PC-9 (cell line): ENCODE measurements around the gene WDR88. TPM values are rescaled to one million over a fixed set of nuclear protein-coding genes. Genes with fewer than 3 reads are reported as not detected.
"Not testable (repeated sequence)": the region's sequence is repeated elsewhere in the genome, so short reads cannot be mapped to it uniquely, and the experiment has no call there.

Experiments
- BruUV-seq: library from RNA; stranded (reverse); fragments of 400-500 nt; replicated peaks from 2 replicates; lab custom pipeline; 2021; lab: Mats Ljungman, UMichigan
- CTCF ChIA-PET: fragments of 300-600 bp; sonication (Branson Sonifier 250); formaldehyde crosslinking; loops from one replicate; lab custom pipeline; 2022; ENCODE audit warnings: antibody characterized with exemption; lab: Charles Lee
- POLR2A ChIA-PET: fragments of 300-600 bp; sonication (Branson Sonifier 250); formaldehyde crosslinking; loops from one replicate; lab custom pipeline; 2022; ENCODE audit warnings: antibody characterized with exemption; ENCODE audit not compliant: unreplicated experiment; lab: Charles Lee
- DNase-seq, 2 experiments: peaks; one replicate each; pipeline versions ENCODE4 v3.0.0 to v3.0.0-alpha.2; 2015 to 2022; ENCODE audit warnings: mixed read lengths in 1 of 2
- H2AFZ ChIP-seq: fragments of 200-600 bp; sonication (generic); 2 replicates; pipeline ENCODE4 v1.8.1; 2017; ENCODE audit warnings: antibody characterized with exemption
- H3F3A ChIP-seq: fragments of 200-600 bp; sonication (generic); 2 replicates; pipeline ENCODE4 v1.8.1; 2017; ENCODE audit warnings: antibody characterized with exemption, mild to moderate bottlenecking, low read depth; ENCODE audit not compliant: insufficient read depth
- H3K27ac ChIP-seq: fragments of 200-600 bp; sonication (generic); 2 replicates; pipeline ENCODE4 v1.6.1; 2016; ENCODE audit warnings: mixed run types
- H3K27me3 ChIP-seq: fragments of 200-600 bp; sonication (generic); 2 replicates; pipeline ENCODE4 v1.6.1; 2016; ENCODE audit warnings: low read depth, mixed run types; ENCODE audit not compliant: insufficient read depth
- H3K36me3 ChIP-seq: fragments of 200-600 bp; sonication (generic); 2 replicates; pipeline ENCODE4 v1.6.1; 2016; ENCODE audit warnings: low read depth, mixed run types
- H3K4me1 ChIP-seq: fragments of 200-600 bp; sonication (generic); replicated peaks from 2 replicates; pipeline ENCODE4 v1.6.1; 2016; ENCODE audit warnings: mixed run types; ENCODE audit not compliant: insufficient read depth
- H3K4me2 ChIP-seq: fragments of 200-600 bp; sonication (generic); 2 replicates; pipeline ENCODE4 v1.6.1; 2017; ENCODE audit warnings: mixed run types
- H3K4me3 ChIP-seq: fragments of 200-600 bp; sonication (generic); 2 replicates; pipeline ENCODE4 v1.6.1; 2016; ENCODE audit warnings: mixed run types
- H3K79me2 ChIP-seq: fragments of 200-600 bp; sonication (generic); 2 replicates; pipeline ENCODE4 v1.6.1; 2017; ENCODE audit warnings: low read depth, mixed run types
- H3K9me2 ChIP-seq: fragments of 200-600 bp; sonication (generic); 2 replicates; pipeline ENCODE4 v1.8.1; 2017; ENCODE audit warnings: mild to moderate bottlenecking; ENCODE audit not compliant: insufficient read depth
- H3K9me3 ChIP-seq: fragments of 200-600 bp; sonication (generic); 2 replicates; pipeline ENCODE4 v1.8.1; 2016; ENCODE audit warnings: low read depth; ENCODE audit not compliant: insufficient read depth
- H4K20me1 ChIP-seq: fragments of 200-600 bp; sonication (generic); 2 replicates; pipeline ENCODE4 v1.8.1; 2017; ENCODE audit not compliant: insufficient read depth
- EZH2 ChIP-seq: fragments of 200-600 bp; sonication (generic); IDR thresholded peaks from 2 replicates; pipeline ENCODE4 v1.8.0; 2017; ENCODE audit warnings: antibody characterized with exemption, low read depth
- intact Hi-C: fragments of 100-400 bp; cut with micrococcal nuclease; formaldehyde crosslinking; loops from one replicate; pipeline ENCODE4 v1.10.0; 2022; ENCODE audit not compliant: unreplicated experiment
- total RNA-seq: library from RNA; stranded (reverse); gene quantifications from 2 replicates; pipeline ENCODE4 v1.2.3, GENCODE V29; 2021
- TF ChIP-seq, protein P1 (sequence below): fragments of 200-600 bp; sonication (generic); conservative IDR thresholded peaks from 2 replicates; pipeline ENCODE4 v1.6.1; 2017; ENCODE audit warnings: mixed run types, antibody characterized with exemption, mild to moderate bottlenecking, moderate library complexity

Gene WDR88
- total RNA-seq, 1 experiment from 2014 or later, result 0.59 TPM

DNA sequence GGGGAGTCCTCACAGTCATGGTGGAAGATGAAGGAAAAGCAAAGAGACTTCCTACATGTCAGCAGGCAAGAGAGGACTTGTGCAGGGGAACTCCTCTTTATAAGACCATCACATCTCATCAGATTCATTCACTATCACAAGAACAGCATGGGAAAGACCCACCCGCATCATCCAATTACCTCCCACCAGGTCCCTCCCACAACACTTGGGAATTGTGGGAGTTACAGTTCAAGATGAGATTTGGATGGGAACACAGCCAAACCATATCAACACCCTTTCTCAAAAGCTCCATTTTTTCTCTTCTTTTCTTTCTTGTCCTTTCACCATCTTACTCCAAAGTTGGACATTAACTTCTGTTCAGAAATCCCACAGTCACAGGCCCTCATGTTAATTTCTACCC is 57.5 kb downstream of the WDR88 start:
- Histone ChIP-seq H3K4me2 (no peak overlapping the region), H3K27me3 (peaks cover 24% of the 10 kb centered on the region), H3K36me3 (no peaks in the 10 kb centered on the region), H3K4me3 (no peak overlapping the region), H3K27ac (no peak overlapping the region), H3K9me3 (no peaks in the 10 kb centered on the region), H4K20me1 (no peaks in the 10 kb centered on the region), H3K4me1 (no peaks in the 10 kb centered on the region), H3F3A (no peaks in the 10 kb centered on the region), H3K9me2 (no peaks in the 10 kb centered on the region), H2AFZ (no peak overlapping the region), H3K79me2 (no peaks in the 10 kb centered on the region)
- no peak for DNase-seq
- POLR2A ChIA-PET, result no interaction called here
- no TSS peak for BruUV-seq
- intact Hi-C loops, result no loop called here
- CTCF ChIA-PET, result no interaction called here
- TF ChIP-seq, protein P1, sequence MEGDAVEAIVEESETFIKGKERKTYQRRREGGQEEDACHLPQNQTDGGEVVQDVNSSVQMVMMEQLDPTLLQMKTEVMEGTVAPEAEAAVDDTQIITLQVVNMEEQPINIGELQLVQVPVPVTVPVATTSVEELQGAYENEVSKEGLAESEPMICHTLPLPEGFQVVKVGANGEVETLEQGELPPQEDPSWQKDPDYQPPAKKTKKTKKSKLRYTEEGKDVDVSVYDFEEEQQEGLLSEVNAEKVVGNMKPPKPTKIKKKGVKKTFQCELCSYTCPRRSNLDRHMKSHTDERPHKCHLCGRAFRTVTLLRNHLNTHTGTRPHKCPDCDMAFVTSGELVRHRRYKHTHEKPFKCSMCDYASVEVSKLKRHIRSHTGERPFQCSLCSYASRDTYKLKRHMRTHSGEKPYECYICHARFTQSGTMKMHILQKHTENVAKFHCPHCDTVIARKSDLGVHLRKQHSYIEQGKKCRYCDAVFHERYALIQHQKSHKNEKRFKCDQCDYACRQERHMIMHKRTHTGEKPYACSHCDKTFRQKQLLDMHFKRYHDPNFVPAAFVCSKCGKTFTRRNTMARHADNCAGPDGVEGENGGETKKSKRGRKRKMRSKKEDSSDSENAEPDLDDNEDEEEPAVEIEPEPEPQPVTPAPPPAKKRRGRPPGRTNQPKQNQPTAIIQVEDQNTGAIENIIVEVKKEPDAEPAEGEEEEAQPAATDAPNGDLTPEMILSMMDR, result no peak
- TF ChIP-seq EZH2, result no peak

DNA sequence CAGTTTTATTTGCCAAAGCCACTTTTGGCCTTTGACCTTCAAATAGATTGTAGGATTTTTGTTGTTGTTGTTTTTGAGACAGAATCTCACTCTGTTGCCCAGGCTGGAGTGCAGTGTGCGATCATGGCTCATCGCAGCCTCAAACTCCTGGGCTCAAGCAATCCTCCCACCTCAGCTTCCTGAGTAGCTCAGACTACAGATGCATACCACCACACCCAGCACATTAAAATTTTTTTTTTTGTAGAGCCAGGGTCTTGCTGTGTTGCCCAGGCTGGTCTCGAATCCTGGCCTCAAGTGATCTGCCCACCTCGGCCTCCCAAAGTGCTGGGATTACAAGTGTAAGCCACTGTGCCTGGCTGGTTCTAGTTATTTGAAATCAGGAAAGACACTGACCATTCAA is 59.2 kb downstream of the WDR88 start:
- H3K9me3 ChIP-seq, DNase-seq, H3F3A ChIP-seq, H3K4me3 ChIP-seq, H3K27ac ChIP-seq, H3K36me3 ChIP-seq, intact Hi-C loops, POLR2A ChIA-PET, H4K20me1 ChIP-seq, H3K79me2 ChIP-seq, BruUV-seq, CTCF ChIA-PET, H3K4me2 ChIP-seq, H2AFZ ChIP-seq, H3K9me2 ChIP-seq, H3K4me1 ChIP-seq: not testable (repeated sequence)
- peaks cover 24% of the 10 kb centered on the region for H3K27me3 ChIP-seq

DNA sequence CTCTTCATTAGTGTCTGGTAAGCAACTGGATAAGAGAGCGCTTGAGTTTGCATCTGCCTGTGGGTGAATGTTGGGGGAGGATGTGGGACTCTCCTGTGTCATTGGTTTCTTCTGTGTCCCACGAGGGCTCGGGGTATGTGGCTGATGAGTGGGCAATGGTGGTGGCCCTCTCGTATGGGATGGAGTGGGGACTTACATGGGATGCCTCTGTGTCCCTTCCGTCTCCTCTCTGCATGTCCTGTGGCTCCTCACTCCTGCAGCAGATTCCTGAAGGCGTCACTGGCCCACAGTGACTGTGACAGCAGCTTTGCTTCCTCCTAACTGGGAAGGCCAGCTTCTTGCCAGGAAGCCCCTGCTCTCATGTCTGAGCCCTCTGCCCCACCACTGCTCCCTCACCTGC is 59.6 kb downstream of the WDR88 start:
- Histone ChIP-seq H3F3A (no peaks in the 10 kb centered on the region), H3K4me1 (no peaks in the 10 kb centered on the region), H3K27me3 (peaks cover 24% of the 10 kb centered on the region), H2AFZ (no peak overlapping the region), H3K9me3 (no peaks in the 10 kb centered on the region), H3K9me2 (no peaks in the 10 kb centered on the region), H3K27ac (no peak overlapping the region), H4K20me1 (no peaks in the 10 kb centered on the region), H3K4me2 (no peak overlapping the region), H3K79me2 (no peaks in the 10 kb centered on the region), H3K36me3 (no peaks in the 10 kb centered on the region), H3K4me3 (no peak overlapping the region)
- ChIA-PET POLR2A (no interaction called here), CTCF (no interaction called here)
- DNase-seq, result no peak
- intact Hi-C loops, result no loop called here
- no peak for TF ChIP-seq EZH2
- TF ChIP-seq, protein P1, result no peak
- BruUV-seq, result no TSS peak

DNA sequence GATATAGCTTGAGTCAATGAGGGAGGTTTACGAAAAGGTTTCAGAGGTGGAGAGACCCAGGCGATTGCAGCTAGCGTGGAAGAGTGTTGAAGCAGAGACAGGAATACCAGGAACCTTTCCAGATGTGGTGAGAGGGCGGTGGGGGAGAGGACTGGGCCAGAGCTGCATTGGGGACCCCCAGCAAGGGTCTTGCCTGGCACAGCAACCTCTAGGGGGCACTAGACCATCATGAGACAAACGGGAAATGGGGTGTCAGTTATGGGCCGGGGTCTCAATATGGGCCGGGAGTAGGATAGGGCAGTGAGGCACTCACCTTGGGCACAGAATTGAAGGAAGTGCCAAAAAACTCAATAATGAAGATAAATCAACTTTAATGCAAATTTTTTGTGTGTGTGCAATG is 60.1 kb downstream of the WDR88 start:
- Histone ChIP-seq H3K79me2 (no peaks in the 10 kb centered on the region), H3K27ac (no peak overlapping the region), H2AFZ (no peak overlapping the region), H3K36me3 (no peaks in the 10 kb centered on the region), H3F3A (no peaks in the 10 kb centered on the region), H3K9me2 (no peaks in the 10 kb centered on the region), H4K20me1 (no peaks in the 10 kb centered on the region), H3K9me3 (no peaks in the 10 kb centered on the region), H3K4me2 (no peak overlapping the region), H3K4me1 (no peaks in the 10 kb centered on the region), H3K27me3 (peaks cover 24% of the 10 kb centered on the region), H3K4me3 (no peak overlapping the region)
- no peak for DNase-seq
- BruUV-seq, result no TSS peak
- no peak for TF ChIP-seq EZH2
- TF ChIP-seq, protein P1, result no peak
- ChIA-PET POLR2A (no interaction called here), CTCF (no interaction called here)
- intact Hi-C loops, result no loop called here
